Activated CD8-positive, alpha-beta T cell treated with anti-CD3 and anti-CD28 coated beads for 36 hours (primary cell): ENCODE data around the gene ANKLE2. TPM values are rescaled to one million over a fixed set of nuclear protein-coding genes. Genes with fewer than 3 reads are reported as not detected.

ENCODE experiments used
- ATAC-seq: fragments of 200-7000 bp; cut with Tn5 transposase; one replicate; pipeline ENCODE4 v1.10.0; 2021; ENCODE audit warnings: mild to moderate bottlenecking, moderate library complexity
- CTCF ChIA-PET: fragments of 350-600 bp; sonication (Branson Sonifier 250); formaldehyde crosslinking; loops from one replicate; lab custom pipeline; 2021; ENCODE audit warnings: antibody characterized with exemption; lab: Charles Lee
- POLR2A ChIA-PET: fragments of 350-600 bp; sonication (Branson Sonifier 250); formaldehyde crosslinking; loops from one replicate; lab custom pipeline; 2021; ENCODE audit warnings: antibody characterized with exemption; lab: Charles Lee
- DNase-seq: peaks from one replicate; pipeline ENCODE4 v3.0.0-alpha.2; 2020
- H3K27ac Mint-ChIP-seq: one replicate; pipeline ENCODE4 v1.8.0; 2021; ENCODE audit warnings: mild to moderate bottlenecking, mixed read lengths
- H3K27me3 Mint-ChIP-seq: one replicate; pipeline ENCODE4 v1.8.0; 2021; ENCODE audit warnings: mixed read lengths
- H3K36me3 Mint-ChIP-seq: one replicate; pipeline ENCODE4 v1.8.0; 2021; ENCODE audit warnings: low read depth, mixed read lengths
- H3K4me1 Mint-ChIP-seq: one replicate; pipeline ENCODE4 v1.8.0; 2021; ENCODE audit warnings: low read depth, mixed read lengths
- H3K4me3 Mint-ChIP-seq: one replicate; pipeline ENCODE4 v1.8.0; 2021; ENCODE audit warnings: mild to moderate bottlenecking, moderate library complexity, mixed read lengths
- H3K9me3 Mint-ChIP-seq: one replicate; pipeline ENCODE4 v1.8.0; 2021; ENCODE audit warnings: mixed read lengths
- CTCF ChIP-seq: fragments of 200-600 bp; IDR thresholded peaks from one replicate; pipeline ENCODE4 v1.8.0; 2022; ENCODE audit warnings: antibody characterized with exemption, mild to moderate bottlenecking
- intact Hi-C: fragments of 100-400 bp; cut with micrococcal nuclease; formaldehyde crosslinking; loops from one replicate; pipeline ENCODE4 v1.10.0; 2022
- total RNA-seq, 2 experiments: library from RNA; stranded (reverse); gene quantifications; one replicate each; pipeline ENCODE4 v1.2.3, GENCODE V29; 2021

The ANKLE2 gene
- total RNA-seq, 2 experiments from 2014 or later, result 103 to 108 TPM

DNA sequence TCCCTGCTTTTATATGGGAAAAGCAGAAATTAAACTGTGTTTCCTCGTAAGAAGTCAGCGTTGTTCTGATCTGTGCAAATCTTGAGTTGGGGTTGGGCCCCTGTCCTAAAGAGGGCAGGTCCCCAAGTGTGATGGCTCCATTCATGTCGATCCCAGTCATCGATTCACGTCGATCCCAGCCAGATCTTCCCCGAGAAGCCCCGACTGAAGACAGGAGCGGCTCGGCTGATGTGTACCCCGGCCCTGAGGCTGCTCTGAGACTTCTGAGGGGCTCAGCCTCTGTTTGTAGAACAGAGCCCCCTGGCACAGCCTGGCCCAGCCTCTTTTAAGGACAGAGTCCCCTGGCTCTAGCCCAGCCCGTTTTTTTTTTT is 41.7 kb downstream of the ANKLE2 start:
- no peak for TF ChIP-seq CTCF
- peaks cover 48% of the 10 kb centered on the region for H3K36me3 Mint-ChIP-seq
- H3K27me3 Mint-ChIP-seq, result no peaks in the 10 kb centered on the region
- H3K27ac Mint-ChIP-seq, result no peak overlapping the region
- POLR2A ChIA-PET, result interaction anchor here (0.5 to 1.8 kb wide), 2 partner anchors 38 to 41 kb away, joined by 3 to 4 read pairs; partner anchors contain the start of gene ANKLE2
- CTCF ChIA-PET, result no interaction called here
- ATAC-seq (no peak), DNase-seq (no peak)
- intact Hi-C loops, result no loop called here
- no peaks in the 10 kb centered on the region for H3K9me3 Mint-ChIP-seq
- H3K4me3 Mint-ChIP-seq, result no peak overlapping the region
- no peaks in the 10 kb centered on the region for H3K4me1 Mint-ChIP-seq

GRCh38 chr12:132719141-132719953 is 42.3 kb downstream of the ANKLE2 start:
- intact Hi-C loops, result no loop called here
- DNase-seq (no peak), ATAC-seq (no peak)
- peaks cover 49% of the 10 kb centered on the region for H3K36me3 Mint-ChIP-seq
- H3K27me3 Mint-ChIP-seq, result no peaks in the 10 kb centered on the region
- H3K4me3 Mint-ChIP-seq, result no peak overlapping the region
- ChIA-PET CTCF (no interaction called here), POLR2A (interaction anchor here (0.5 to 1.1 kb wide), 4 partner anchors 8 to 39 kb away, joined by 3 to 4 read pairs (median 3); partner anchors contain the start of gene PGAM5)
- no peaks in the 10 kb centered on the region for H3K9me3 Mint-ChIP-seq
- H3K4me1 Mint-ChIP-seq, result peaks cover 3% of the 10 kb centered on the region
- no peak overlapping the region for H3K27ac Mint-ChIP-seq
- TF ChIP-seq CTCF, result no peak

GRCh38 chr12:132718644-132719043 is 43.0 kb downstream of the ANKLE2 start:
- no peak for ATAC-seq
- no peak for TF ChIP-seq CTCF
- intact Hi-C loops, result no loop called here
- Mint-ChIP-seq H3K9me3 (no peaks in the 10 kb centered on the region), H3K4me3 (no peak overlapping the region), H3K4me1 (peaks cover 3% of the 10 kb centered on the region), H3K27ac (no peak overlapping the region), H3K36me3 (peaks cover 44% of the 10 kb centered on the region), H3K27me3 (no peaks in the 10 kb centered on the region)
- ChIA-PET CTCF (no interaction called here), POLR2A (interaction anchor here (1.0 to 1.1 kb wide), 3 partner anchors 8 to 9 kb away, joined by 3 to 4 read pairs (median 3); partner anchors contain the start of gene PGAM5)
- no peak for DNase-seq

GRCh38 chr12:132717531-132718387 is 43.9 kb downstream of the ANKLE2 start:
- TF ChIP-seq CTCF, result no peak
- Mint-ChIP-seq H3K4me1 (peaks cover 11% of the 10 kb centered on the region), H3K9me3 (no peaks in the 10 kb centered on the region), H3K4me3 (no peak overlapping the region), H3K27ac (no peak overlapping the region), H3K27me3 (no peaks in the 10 kb centered on the region), H3K36me3 (peaks cover 43% of the 10 kb centered on the region)
- ATAC-seq (peak; percentile 20), DNase-seq (peak; percentile 26)
- intact Hi-C loops, result no loop called here
- ChIA-PET CTCF (interaction anchor here (0.6 kb wide), 1 partner anchor 14 kb away, joined by 3 read pairs; no protein-coding TSS in a partner anchor), POLR2A (interaction anchor here (1.0 to 1.1 kb wide), 2 partner anchors 8 to 19 kb away, joined by 3 to 4 read pairs; no protein-coding TSS in a partner anchor)
